GM12865 (cell line): ENCODE results near the gene NSUN2.

Experiments
- DNase-seq: peaks from one replicate; pipeline ENCODE4 v3.0.0; 2010; ENCODE audit warnings: low read depth
- H3K4me3 ChIP-seq: 2 replicates; pipeline ENCODE4 v1.5.1; 2011; ENCODE audit warnings: mild to moderate bottlenecking, low read depth, low read length, control low read depth
- CTCF ChIP-seq: IDR thresholded peaks from 2 replicates; pipeline ENCODE4 v1.5.1; 2011; ENCODE audit warnings: low read length, control low read depth, low read depth, inconsistent platforms; ENCODE audit not compliant: insufficient read depth; ENCODE audit errors: missing control alignments

NSUN2 gene

DNA sequence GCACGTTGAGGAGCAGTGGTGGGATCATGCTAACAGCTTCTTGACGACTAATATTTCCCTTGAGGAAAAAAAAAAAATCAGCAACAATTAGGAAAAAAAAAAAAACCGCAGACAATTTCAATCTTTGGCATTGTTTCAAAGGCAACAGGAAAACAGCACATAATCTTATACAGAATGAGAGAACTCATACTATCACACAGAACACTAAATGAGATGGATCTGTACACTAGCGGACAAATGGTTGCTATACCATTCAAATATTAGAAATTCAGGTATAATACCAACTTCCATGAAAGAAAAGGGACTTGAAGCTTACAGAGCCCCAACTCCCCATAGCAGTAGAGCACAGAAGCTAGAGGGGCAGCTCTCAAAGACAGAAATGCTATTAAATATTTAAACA lies 9.6 kb downstream of the NSUN2 start:
- DNase-seq, result no peak
- TF ChIP-seq CTCF, result no peak
- no peak overlapping the region for H3K4me3 ChIP-seq

DNA sequence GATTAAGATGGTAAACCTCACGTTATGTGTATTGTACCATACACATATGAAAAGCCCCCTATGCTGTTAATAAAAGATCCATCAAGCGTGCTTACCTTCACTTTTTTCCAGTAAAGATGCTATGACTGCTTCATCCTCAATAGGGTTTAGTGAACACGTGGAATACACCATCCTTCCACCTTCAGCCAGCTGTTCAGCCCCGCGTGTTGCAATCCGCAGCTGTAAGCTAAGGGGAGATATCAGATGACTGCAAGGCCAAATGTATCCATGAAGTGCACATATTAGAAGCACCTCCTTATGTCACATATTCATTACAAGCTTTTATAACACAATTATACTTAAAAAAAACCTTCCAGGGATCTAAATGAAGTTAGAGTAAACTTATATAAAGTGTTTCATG lies 16.2 kb downstream of the NSUN2 start:
- DNase-seq, result no peak
- TF ChIP-seq CTCF, result no peak

DNA sequence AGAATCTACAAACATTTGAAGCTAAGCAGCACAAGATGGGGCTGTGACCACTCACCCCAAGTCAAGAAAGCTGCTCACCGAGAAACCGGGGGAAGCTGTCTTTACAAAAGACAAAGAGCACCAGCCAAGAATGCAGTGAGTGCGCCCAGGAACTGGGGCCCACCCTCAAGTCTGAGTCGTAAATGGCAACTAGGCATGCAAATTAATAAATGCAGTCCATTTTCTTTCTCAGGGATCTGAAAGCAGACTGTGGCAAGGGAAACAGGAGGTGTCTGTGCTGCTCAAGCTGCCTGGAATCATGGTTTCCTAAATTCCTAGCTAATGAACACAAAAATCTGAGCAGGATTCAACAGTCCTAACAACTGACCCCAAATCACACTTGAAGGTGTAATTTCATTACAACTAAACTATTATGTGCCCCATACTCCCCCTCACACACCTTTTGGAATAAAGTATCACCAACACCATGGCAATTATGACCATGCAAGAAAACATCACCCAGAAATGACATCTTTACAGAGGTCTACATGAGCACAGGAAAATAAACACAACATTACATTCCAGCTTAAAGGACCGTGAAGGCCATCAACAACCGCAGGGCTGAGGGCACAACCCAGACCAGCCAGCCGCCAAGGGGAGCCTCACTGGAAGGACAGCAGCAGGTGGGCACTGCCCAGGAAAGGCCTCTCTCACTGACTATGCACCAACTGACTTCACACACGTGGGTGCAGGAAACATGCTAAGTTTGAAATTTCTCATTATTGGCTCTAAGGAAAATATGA lies 17.6 kb downstream of the NSUN2 start:
- TF ChIP-seq CTCF, result no peak
- H3K4me3 ChIP-seq, result no peak overlapping the region
- no peak for DNase-seq

More for the DNA sequence above, 16.2 kb downstream of the NSUN2 start:
- no peak overlapping the region for H3K4me3 ChIP-seq

DNA sequence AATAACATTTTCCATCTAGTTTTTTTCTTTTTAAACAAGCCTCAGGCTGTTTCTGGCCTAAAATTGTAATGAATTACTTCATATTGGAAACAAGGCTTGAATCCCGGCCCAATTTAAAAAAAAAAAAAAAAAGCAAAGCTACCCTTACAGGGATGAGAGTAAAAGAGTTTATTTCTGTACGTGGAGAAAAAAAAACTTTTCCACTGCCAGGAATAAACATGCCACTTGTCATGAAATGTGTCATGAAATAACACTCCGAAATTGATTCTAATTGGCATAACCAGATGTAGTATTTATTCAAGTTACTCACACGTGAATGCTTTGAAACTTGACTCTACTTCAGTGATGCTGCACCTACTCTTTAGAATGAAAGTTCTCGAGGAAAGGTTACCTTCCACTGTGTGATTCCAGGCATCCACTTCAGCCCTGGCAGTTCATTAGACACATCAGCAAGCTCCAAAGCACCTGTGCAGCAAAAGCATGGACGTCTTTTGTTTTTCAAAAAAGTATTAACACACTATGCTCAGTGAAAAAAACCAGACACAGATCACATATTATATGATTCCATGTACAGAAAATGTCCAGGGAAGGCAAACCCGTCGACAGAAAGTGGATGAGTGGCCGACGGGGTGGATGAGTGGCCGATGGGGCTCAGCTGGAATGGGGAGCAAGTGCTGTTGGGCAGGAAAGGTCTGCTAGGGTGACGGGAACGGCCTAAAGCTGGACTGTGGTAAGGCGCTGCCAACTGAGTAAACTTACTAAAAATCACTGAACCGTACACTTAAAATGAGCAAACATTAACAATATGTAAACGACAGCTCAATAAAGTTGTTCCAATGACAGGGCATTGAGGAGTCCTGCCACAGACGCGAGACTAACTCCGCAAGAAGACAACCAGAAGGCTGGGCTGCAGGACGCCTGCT lies 21.2 kb downstream of the NSUN2 start:
- no peak for DNase-seq
- no peak for TF ChIP-seq CTCF
- H3K4me3 ChIP-seq, result no peak overlapping the region

DNA sequence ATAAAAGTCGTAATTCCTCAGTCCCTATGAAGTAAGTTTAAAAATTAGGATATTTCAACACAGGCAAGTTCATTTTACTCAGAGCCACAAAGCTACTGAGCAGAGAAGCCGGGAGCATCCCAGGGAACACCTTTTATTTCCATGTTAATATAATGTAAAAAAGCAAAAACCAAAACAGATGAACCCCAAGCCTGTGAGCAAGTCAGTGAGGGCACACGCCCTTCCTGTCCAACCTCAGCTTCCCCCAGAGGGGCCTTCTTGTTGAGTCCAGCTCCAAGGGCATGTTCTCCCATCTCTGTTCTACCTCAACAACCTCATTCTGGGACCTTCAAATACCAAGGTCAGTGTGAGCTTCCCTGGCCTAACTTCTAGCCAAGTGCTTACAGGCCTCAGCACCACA lies 24.8 kb downstream of the NSUN2 start:
- TF ChIP-seq CTCF, result no peak
- no peak for DNase-seq
- no peak overlapping the region for H3K4me3 ChIP-seq

- DNase-seq, result no peak
Observed at GRCh38 chr5:6607559-6607936, 25.3 kb downstream of the NSUN2 start.

More at GRCh38 chr5:6607559-6607936, 25.3 kb downstream of the NSUN2 start:
- no peak for TF ChIP-seq CTCF
- H3K4me3 ChIP-seq, result no peak overlapping the region
